K562 (cell line): ENCODE measurements around the gene PNPLA8. TPM values are rescaled to one million over a fixed set of nuclear protein-coding genes. Genes with fewer than 3 reads are reported as not detected.

Experiments
- EP400 ChIP-seq: fragments of 450-650 bp; IDR thresholded peaks from 2 replicates; pipeline ENCODE4 v1.6.1; 2017; ENCODE audit warnings: antibody characterized with exemption, mild to moderate bottlenecking, moderate library complexity
- HDGF ChIP-seq: fragments of 450-650 bp; IDR thresholded peaks from 2 replicates; pipeline ENCODE4 v1.6.1; 2016
- MTA1 ChIP-seq: fragments of 450-650 bp; IDR thresholded peaks from 2 replicates; pipeline ENCODE4 v1.6.1; 2017; ENCODE audit warnings: borderline replicate concordance
- MYNN ChIP-seq, 2 experiments: sonication (generic); formaldehyde crosslinking in 1 of 2; IDR thresholded peaks; 2 replicates each; pipeline versions ENCODE4 v1.5.0 to v1.6.1; 2016 to 2020; ENCODE audit warnings: antibody characterized with exemption in 1 of 2, missing genetic modification reagents in 1 of 2
- NR3C1 ChIP-seq: sonication (generic); formaldehyde crosslinking; IDR thresholded peaks from 2 replicates; pipeline ENCODE4 v1.8.1; 2022; ENCODE audit warnings: missing genetic modification reagents
- PPARD ChIP-seq: fragments of 250-450 bp; sonication (Bioruptor Pico); IDR thresholded peaks from 2 replicates; pipeline ENCODE4 v1.8.0; 2022; ENCODE audit warnings: inconsistent platforms, mild to moderate bottlenecking, moderate library complexity
- RBM15 ChIP-seq: fragments of 200-400 bp; formaldehyde crosslinking; IDR thresholded peaks from 2 replicates; pipeline ENCODE4 v1.6.1; 2018; ENCODE audit warnings: mild to moderate bottlenecking, low read length, moderate library complexity; ENCODE audit not compliant: insufficient read depth
- SREBF1 ChIP-seq: fragments of 150-350 bp; IDR thresholded peaks from 2 replicates; pipeline ENCODE4 v1.6.1; 2014; ENCODE audit warnings: antibody characterized with exemption, low read depth, low read length, borderline replicate concordance
- TAF9B ChIP-seq: fragments of 450-650 bp; IDR thresholded peaks from 2 replicates; pipeline ENCODE4 v1.6.1; 2018; ENCODE audit warnings: mild to moderate bottlenecking; ENCODE audit not compliant: partially characterized antibody
- TFAM ChIP-seq: fragments of 250-450 bp; sonication (Bioruptor Pico); conservative IDR thresholded peaks from 2 replicates; pipeline ENCODE4 v1.5.0; 2021; ENCODE audit warnings: mild to moderate bottlenecking, moderate library complexity
- U2AF1 ChIP-seq: fragments of 200-400 bp; formaldehyde crosslinking; optimal IDR thresholded peaks from 2 replicates; pipeline ENCODE3; 2017; ENCODE audit warnings: mild to moderate bottlenecking, low read depth, low read length, moderate library complexity
- ZNF12 ChIP-seq: sonication (generic); formaldehyde crosslinking; IDR thresholded peaks from 2 replicates; pipeline ENCODE4 v1.4.0; 2020; ENCODE audit warnings: mild to moderate bottlenecking, missing genetic modification reagents
- ZNF3 ChIP-seq: fragments of 250-450 bp; sonication (Bioruptor Pico); IDR thresholded peaks from 2 replicates; pipeline ENCODE4 v1.5.0; 2021; ENCODE audit warnings: mild to moderate bottlenecking, moderate library complexity
- polyA plus RNA-seq, 8 experiments: library from polyadenylated mRNA; depleted of rRNA in 4 of 8; stranded (reverse) in 5 of 8; unstranded in 3 of 8; fragments of >200 nt; fragmentation: Nextera tagmentation in 2 of 8; fragmentation: Illumina TruSeq in 1 of 8; extraction: Ambion mirVana in 2 of 8; extraction: Trizol in 1 of 8; gene quantifications; 2 replicates each; pipeline versions ENCODE4 v1.2.1 to v1.2.3, GENCODE V29; 2011 to 2014; ENCODE audit warnings: inconsistent platforms in 1 of 8, missing spikeins in 1 of 8
- total RNA-seq, 7 experiments: library from RNA; depleted of rRNA in 6 of 7; stranded (reverse); fragments of >200 nt in 6 of 7; fragmentation: Illumina TruSeq in 2 of 7; extraction: Trizol in 2 of 7; gene quantifications; 2 replicates each; pipeline versions ENCODE4 v1.2.1 to v1.2.3, GENCODE V29; 2011 to 2021; ENCODE audit warnings: low replicate concordance in 1 of 7
- TF ChIP-seq, protein P1 (sequence below): IDR thresholded peaks from 2 replicates; pipeline ENCODE4 v1.6.1; 2014; ENCODE audit warnings: antibody characterized with exemption
- TF ChIP-seq, protein P2 (sequence below): fragments of 450-650 bp; IDR thresholded peaks from 2 replicates; pipeline ENCODE4 v1.6.1; 2016; ENCODE audit warnings: mild to moderate bottlenecking
- TF ChIP-seq, protein P3 (sequence below), 2 experiments: fragments of 450-650 bp in 1 of 2; sonication (generic) in 1 of 2; formaldehyde crosslinking in 1 of 2; IDR thresholded peaks; 2 replicates each; pipeline versions ENCODE4 v1.7.1 to v1.9.0; 2016 to 2022; ENCODE audit warnings: inconsistent platforms in 1 of 2, mild to moderate bottlenecking in 1 of 2, missing genetic modification reagents in 1 of 2

Gene PNPLA8
- total and polyA plus RNA-seq, 9 of the 15 experiments (the other 6 are each of a cell fraction or from before 2014, with no cell fraction given): 12.8 to 27.6 (median 16.3) TPM

DNA sequence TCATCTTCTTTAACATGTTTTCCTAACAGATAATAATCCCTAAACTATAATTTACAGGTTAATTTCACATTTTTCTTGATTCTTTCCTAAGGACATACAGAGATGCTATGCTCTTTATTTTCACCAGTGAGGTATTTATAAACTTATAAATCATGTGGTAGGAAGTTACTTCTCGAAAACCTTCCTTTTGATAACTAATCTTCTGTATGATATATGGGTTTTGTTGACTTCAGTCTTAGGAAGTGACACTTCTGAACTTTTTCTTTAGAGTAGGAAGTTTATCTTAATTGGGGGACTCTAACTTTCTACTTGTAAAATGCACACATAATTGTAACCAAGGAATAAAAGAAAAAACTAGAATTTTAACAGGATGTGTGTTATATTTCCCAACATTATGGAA, 9.8 kb upstream of the PNPLA8 start (continued):
- TF ChIP-seq ZNF3 (CRISPR knock-in tag): no peak
- TF ChIP-seq HDGF: no peak
- TF ChIP-seq, protein P1, sequence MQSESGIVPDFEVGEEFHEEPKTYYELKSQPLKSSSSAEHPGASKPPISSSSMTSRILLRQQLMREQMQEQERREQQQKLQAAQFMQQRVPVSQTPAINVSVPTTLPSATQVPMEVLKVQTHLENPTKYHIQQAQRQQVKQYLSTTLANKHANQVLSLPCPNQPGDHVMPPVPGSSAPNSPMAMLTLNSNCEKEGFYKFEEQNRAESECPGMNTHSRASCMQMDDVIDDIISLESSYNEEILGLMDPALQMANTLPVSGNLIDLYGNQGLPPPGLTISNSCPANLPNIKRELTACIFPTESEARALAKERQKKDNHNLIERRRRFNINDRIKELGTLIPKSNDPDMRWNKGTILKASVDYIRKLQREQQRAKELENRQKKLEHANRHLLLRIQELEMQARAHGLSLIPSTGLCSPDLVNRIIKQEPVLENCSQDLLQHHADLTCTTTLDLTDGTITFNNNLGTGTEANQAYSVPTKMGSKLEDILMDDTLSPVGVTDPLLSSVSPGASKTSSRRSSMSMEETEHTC: no peak
- TF ChIP-seq, protein P2, sequence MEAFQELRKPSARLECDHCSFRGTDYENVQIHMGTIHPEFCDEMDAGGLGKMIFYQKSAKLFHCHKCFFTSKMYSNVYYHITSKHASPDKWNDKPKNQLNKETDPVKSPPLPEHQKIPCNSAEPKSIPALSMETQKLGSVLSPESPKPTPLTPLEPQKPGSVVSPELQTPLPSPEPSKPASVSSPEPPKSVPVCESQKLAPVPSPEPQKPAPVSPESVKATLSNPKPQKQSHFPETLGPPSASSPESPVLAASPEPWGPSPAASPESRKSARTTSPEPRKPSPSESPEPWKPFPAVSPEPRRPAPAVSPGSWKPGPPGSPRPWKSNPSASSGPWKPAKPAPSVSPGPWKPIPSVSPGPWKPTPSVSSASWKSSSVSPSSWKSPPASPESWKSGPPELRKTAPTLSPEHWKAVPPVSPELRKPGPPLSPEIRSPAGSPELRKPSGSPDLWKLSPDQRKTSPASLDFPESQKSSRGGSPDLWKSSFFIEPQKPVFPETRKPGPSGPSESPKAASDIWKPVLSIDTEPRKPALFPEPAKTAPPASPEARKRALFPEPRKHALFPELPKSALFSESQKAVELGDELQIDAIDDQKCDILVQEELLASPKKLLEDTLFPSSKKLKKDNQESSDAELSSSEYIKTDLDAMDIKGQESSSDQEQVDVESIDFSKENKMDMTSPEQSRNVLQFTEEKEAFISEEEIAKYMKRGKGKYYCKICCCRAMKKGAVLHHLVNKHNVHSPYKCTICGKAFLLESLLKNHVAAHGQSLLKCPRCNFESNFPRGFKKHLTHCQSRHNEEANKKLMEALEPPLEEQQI: peak; percentile 3; the same call in 1 of the 2 replicates
- 0 out of 2 replicates have a peak, but pooled peaks have one; percentile 3 for TF ChIP-seq EP400
- TF ChIP-seq SREBF1: no peak
- no peak for TF ChIP-seq NR3C1 (CRISPR knock-in tag)
- no peak for TF ChIP-seq MTA1
- no peak for TF ChIP-seq PPARD (CRISPR knock-in tag)
- TF ChIP-seq RBM15: no peak
- TF ChIP-seq TAF9B: peak; percentile 17
- TF ChIP-seq, protein P3, sequence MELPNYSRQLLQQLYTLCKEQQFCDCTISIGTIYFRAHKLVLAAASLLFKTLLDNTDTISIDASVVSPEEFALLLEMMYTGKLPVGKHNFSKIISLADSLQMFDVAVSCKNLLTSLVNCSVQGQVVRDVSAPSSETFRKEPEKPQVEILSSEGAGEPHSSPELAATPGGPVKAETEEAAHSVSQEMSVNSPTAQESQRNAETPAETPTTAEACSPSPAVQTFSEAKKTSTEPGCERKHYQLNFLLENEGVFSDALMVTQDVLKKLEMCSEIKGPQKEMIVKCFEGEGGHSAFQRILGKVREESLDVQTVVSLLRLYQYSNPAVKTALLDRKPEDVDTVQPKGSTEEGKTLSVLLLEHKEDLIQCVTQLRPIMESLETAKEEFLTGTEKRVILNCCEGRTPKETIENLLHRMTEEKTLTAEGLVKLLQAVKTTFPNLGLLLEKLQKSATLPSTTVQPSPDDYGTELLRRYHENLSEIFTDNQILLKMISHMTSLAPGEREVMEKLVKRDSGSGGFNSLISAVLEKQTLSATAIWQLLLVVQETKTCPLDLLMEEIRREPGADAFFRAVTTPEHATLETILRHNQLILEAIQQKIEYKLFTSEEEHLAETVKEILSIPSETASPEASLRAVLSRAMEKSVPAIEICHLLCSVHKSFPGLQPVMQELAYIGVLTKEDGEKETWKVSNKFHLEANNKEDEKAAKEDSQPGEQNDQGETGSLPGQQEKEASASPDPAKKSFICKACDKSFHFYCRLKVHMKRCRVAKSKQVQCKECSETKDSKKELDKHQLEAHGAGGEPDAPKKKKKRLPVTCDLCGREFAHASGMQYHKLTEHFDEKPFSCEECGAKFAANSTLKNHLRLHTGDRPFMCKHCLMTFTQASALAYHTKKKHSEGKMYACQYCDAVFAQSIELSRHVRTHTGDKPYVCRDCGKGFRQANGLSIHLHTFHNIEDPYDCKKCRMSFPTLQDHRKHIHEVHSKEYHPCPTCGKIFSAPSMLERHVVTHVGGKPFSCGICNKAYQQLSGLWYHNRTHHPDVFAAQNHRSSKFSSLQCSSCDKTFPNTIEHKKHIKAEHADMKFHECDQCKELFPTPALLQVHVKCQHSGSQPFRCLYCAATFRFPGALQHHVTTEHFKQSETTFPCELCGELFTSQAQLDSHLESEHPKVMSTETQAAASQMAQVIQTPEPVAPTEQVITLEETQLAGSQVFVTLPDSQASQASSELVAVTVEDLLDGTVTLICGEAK (IDR thresholded peaks at IDR 0.05): no peak
- TF ChIP-seq, protein P3 (CRISPR knock-in tag; IDR thresholded peaks at IDR 0.05): no peak
- TF ChIP-seq MYNN (IDR thresholded peaks at IDR 0.05): no peak
- no peak for TF ChIP-seq MYNN (CRISPR knock-in tag; IDR thresholded peaks at IDR 0.05)
- no peak for TF ChIP-seq U2AF1
- no peak for TF ChIP-seq TFAM (CRISPR knock-in tag)
- no peak for TF ChIP-seq ZNF12 (CRISPR knock-in tag)
